GM21367 (cell line): Measurements from ENCODE around the gene RNF144A.

Experiments
- ATAC-seq: cut with Tn5 transposase; IDR thresholded peaks from one replicate; pipeline ENCODE4 v1.9.1; 2021; ENCODE audit not compliant: unreplicated experiment

RNF144A gene

DNA sequence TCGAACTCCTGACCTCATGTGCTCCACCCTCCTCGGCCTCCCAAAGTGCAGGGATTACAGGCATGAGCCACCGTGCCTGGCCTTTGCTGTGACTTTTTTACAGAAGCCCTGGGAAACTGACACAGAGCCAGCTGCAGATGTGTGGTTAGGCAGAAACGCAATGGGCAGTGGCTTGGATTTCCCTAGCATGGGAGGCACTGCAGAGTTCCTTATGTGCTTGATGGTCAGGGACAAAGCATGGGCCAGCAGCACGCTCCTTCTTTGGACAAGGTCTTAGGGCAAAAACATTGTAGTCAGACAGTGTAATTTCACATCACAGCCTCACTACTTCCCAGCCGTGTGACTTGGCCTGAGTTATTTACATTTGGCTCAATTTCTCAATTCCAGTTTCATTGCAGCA is 153.9 kb downstream of the RNF144A start:
- no peak for ATAC-seq

DNA sequence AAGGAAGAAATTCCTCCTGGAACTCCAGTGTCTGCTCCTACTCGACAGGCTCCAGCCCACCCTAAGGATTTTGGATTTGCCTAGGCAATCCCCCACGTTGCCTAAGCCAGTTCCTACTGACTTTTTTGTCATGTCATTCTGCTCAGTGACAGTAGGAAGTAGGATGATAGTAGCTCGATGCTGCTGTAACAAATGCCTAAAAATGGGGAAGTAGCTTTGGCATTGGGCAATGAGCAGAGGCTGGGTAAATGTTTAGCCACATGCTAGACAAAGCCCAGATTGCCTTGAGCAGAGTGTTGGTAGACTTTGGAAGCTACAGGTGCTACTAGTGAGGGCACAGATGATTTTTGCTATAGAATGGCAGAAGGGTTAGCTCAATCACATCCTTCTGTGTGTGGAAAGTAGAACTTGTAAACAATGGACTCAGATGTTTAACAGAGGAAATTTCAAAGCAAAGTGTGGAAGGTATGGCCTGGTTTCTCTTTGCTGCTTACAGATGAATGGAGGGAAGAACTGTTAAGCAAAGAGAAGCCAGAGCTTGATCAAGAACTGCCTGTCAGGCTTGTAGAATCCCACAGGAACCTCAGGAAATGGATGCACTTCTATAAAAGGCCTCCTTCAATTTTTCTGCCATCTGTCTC is 154.8 kb downstream of the RNF144A start:
- no peak for ATAC-seq

DNA sequence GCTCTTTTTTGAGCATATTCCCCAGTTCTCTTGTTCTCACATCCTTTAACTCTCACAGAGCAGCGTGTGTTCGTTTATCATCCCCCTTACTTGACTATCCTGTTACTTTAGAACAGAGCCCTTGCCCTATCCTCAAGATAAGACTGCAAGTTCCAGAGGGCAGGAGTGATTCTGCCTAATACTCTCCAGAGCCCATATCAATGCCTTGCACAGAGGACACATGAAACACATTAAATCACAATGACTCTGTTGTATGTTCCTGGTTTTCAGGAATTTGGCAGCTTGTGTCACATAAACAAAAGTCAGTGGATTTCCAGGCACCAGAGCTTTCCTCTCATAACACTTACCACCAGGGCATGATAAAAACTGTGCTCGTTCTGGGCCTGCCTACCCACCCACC is 156.7 kb downstream of the RNF144A start:
- no peak for ATAC-seq

DNA sequence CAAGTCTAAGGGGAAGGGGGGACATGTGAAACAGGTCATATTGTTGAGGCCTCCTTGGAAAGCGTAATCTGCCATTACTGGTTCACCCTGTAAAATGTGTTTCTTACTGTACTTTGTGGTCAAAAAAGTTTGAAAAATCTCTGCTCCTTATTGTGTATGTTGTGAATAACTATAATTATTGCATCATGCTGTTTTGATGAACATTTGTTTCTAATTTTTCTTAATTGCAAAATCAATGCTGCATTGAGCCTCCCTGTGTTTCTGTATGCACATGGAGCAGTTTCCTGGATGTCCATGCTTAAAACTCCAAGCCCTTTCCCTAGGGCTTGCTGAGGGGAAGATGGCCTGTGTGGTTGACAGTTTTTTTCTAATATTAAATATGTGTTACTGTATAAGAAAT is 158.6 kb downstream of the RNF144A start:
- no peak for ATAC-seq

DNA sequence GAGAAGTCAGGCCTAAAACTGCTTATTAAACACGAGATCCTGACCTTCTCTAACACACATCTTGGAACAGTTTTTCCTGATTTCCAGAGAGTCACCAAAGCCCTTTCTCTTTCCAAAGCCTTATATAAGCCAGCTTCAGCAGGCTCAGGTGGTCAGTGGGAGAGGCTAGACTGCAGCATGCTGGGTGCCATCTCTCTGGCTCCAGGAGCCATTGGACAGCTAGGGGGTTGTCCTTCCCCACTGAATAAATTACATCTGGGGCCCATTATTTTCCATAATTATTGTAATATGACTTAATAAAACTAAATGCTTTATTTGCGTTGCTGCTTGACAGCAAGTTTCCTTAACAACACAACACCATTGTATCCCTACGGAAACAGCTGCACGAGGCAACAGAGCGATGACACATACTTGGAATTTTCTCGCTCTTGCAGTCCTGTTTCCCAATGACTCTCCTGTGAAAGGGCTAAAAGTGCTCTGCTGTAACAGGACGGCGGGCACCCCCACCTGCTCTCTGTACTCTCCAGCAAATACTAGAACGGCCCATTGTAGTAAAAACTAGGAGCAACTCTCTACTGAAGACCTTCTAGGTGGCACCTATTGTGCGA is 160.6 kb downstream of the RNF144A start:
- ATAC-seq = no peak

DNA sequence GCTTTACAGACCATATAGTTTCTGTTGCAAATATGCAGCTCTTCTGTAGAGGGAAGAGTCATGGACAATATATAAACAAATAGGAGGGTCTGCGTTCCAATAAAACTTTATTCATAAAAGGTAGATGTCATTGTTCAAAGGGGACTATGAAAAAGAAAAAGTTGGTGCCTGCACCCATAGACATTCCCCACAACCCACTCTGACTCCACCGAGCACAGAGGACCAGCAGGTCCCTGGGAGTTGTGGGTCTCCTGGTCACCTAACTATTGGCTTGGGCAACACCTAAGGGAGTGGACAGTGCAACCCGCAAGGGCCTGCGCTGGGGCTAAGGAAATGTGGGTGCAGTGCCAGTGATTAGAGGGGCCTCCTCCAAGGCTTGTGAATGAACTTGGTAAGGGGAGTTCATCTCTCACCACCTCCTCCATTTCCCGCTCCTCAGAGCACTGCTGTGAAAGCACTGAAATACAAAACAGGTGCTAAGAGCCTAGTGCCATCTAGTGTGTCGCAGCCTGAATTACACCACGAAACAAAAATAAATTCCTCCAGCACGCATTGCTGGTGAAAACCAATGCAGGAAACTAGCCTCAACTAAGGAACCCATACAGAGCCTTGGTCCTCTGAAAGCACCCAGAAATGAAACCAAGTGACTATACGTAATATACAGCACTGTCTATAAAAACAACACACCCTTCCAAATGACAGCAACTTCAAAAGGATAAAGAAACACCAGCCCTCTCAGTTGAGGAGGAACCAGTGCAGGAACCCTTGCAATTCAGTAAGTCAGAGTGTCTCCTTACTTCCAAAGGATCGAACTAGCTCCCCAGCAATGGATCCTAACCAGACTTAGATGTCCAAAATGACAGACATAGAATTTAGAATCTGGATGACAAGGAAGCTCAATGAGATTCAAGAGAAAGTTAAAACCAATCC is 166.6 kb downstream of the RNF144A start:
- ATAC-seq = peak; percentile 78

DNA sequence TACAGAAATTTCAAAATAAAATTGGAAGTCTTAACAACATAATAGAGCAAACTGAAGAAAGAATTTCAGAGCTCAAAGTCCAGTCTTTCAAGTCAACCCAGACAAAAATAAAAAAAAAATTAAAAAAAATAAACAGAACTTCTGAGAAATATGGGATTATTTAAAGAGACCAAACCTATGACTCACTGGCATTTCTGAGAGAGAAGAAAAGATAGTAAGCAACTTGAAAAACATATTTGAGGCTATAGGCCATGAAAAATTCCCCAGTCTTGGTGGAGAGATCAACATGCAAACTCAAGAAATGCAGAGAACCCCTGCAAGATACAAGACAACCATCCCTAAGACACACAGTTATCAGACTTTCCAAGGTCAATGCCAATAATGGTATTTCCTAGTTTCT is 167.4 kb downstream of the RNF144A start:
- no peak for ATAC-seq

DNA sequence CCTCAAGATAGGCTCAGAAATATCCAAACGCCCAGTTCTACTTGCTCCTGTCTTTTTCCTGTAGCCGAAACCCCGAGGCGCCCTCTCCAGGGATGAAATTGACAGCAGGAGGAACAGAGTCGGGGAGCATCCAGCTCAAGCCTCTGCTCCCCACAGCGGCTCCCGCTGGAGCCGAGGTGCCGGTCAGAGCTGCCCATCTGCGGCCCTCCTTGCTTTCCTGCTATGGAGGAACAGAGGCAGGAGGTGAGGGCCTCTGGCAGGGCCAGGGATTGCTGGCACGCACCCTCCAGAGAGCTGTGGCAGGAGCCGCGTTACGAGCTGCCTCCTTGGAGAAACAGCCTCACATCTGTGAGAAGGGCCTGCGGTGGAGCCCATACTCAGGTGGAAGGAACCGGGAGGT is 172.1 kb downstream of the RNF144A start:
- ATAC-seq = no peak

DNA sequence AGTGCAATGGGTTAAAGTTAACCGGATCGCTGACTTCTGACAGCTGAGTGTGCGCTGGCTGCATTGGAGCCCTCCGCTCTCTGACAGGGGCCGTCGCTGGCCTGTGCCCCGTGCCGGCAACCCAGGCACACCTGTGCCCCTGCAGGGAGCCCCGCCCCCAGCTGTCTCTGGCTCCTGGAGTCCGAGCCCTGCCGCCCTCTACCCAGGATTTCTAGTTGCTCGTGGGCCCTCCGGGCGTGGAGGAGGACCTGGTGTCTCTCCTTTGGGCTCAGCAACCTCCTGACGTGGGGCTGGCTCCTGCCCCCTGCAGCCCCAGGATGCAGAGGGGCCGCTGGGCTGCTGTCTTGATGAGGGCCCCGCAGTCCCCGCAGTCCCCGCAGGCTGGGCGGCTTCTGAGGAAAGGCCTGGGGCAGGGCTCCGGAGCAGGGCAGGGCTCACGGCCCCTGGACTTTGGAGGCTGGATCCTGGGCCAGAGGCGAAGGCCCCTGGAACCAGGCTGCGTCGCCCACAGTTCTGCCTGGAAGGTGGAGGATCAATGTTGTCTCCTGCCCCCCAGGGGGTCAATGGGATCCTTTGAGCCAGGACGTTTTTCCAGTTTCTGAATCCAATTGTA is 172.8 kb downstream of the RNF144A start:
- ATAC-seq = no peak

DNA sequence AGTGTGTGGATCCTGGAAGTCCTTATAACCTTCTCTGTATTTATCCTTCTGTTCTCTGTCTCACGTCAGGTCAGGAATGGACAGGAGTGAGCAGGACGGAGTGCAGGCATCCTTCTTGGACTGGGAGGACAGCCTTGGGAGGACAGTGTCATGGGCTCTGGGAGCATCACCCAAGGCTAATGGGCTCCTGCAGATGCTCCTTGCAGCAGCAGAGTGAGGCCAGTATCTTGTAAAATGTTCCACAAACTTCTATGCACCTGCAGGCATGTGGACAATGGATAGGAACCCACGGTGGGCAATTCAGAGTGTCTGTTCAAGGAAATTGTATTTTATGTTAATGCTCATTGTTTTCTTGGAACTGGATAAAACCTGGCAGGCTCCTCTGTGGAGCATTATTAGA is 176.2 kb downstream of the RNF144A start:
- ATAC-seq = no peak
